Activated B cell treated with CpG ODN at 0.5 μM for 24 hours (primary cell): ENCODE results near the gene ECI1. TPM values are rescaled to one million over a fixed set of nuclear protein-coding genes. Genes with fewer than 3 reads are reported as not detected.

Experiments
- ATAC-seq: fragments of 200-7000 bp; cut with Tn5 transposase; one replicate; pipeline ENCODE4 v1.10.0; 2021; ENCODE audit warnings: low read depth, mild to moderate bottlenecking, moderate library complexity
- CTCF ChIA-PET: fragments of 350-600 bp; sonication (Branson Sonifier 250); formaldehyde crosslinking; loops from one replicate; lab custom pipeline; 2021; ENCODE audit warnings: antibody characterized with exemption; lab: Charles Lee
- POLR2A ChIA-PET: fragments of 350-600 bp; sonication (Branson Sonifier 250); formaldehyde crosslinking; loops from one replicate; lab custom pipeline; 2021; ENCODE audit warnings: antibody characterized with exemption; lab: Charles Lee
- DNase-seq: peaks from one replicate; pipeline ENCODE4 v3.0.0; 2022
- H3K27ac Mint-ChIP-seq: one replicate; pipeline ENCODE4 v1.8.0; 2020; ENCODE audit warnings: mixed read lengths
- H3K27me3 Mint-ChIP-seq: one replicate; pipeline ENCODE4 v1.8.0; 2021; ENCODE audit warnings: mixed read lengths
- H3K36me3 Mint-ChIP-seq: one replicate; pipeline ENCODE4 v1.8.0; 2021; ENCODE audit warnings: low read depth, mixed read lengths
- H3K4me1 Mint-ChIP-seq: one replicate; pipeline ENCODE4 v1.8.0; 2021; ENCODE audit warnings: mixed read lengths
- H3K4me3 Mint-ChIP-seq: one replicate; pipeline ENCODE4 v1.8.0; 2020; ENCODE audit warnings: mild to moderate bottlenecking, mixed read lengths
- H3K9me3 Mint-ChIP-seq: one replicate; pipeline ENCODE4 v1.8.0; 2020; ENCODE audit warnings: mixed read lengths
- intact Hi-C: fragments of 100-400 bp; cut with micrococcal nuclease; formaldehyde crosslinking; loops from one replicate; pipeline ENCODE4 v1.15.1; 2024
- total RNA-seq: library from RNA; stranded (reverse); gene quantifications from 2 replicates; pipeline ENCODE4 v1.2.3, GENCODE V29; 2022
- TF ChIP-seq, protein P1 (sequence below): fragments of 200-600 bp; IDR thresholded peaks from one replicate; pipeline ENCODE4 v1.8.0; 2022; ENCODE audit warnings: antibody characterized with exemption, mild to moderate bottlenecking

The ECI1 gene
- total RNA-seq, 1 donor from 2014 or later = 38.1 TPM

DNA sequence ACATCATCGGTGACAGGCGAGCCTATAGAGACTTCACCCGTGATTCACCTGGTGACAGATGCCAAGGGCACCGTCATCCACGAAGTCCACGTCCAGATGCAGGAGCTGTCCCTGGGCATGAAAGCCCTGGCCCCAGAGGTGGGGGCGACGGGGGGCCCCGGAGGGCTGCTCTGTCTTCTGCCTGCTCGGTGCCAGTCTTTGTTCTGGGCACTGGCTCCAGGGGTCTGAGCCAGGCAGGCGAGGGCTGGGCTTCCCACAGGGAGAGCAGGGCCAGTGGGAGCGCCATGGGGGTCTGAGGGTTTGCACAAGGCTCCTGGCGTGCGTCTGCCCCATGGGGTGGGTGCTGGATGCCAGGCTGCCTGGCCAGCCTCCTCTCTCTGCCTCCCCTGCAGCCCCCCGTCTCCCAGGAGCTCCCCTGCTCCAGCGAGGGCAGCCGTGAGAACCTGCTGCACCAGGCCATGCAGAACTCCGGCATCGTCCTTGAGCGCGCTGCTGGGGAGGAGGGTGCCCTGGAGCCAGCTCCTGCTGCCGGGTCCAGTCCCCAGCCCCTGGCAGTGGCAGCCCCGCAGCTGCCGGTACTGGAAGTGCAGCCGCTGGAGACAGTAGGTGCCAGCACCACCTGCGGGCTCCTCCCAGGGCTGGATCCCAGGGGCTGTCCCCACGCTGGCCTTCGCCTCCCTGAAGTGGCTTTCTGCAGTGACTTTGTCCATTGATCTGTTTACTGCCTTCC lies 18.2 kb downstream of the ECI1 start:
- DNase-seq (no peak), ATAC-seq (no peak)
- ChIA-PET CTCF (no interaction called here), POLR2A (no interaction called here)
- H3K9me3 Mint-ChIP-seq = no peaks in the 10 kb centered on the region
- TF ChIP-seq, protein P1, sequence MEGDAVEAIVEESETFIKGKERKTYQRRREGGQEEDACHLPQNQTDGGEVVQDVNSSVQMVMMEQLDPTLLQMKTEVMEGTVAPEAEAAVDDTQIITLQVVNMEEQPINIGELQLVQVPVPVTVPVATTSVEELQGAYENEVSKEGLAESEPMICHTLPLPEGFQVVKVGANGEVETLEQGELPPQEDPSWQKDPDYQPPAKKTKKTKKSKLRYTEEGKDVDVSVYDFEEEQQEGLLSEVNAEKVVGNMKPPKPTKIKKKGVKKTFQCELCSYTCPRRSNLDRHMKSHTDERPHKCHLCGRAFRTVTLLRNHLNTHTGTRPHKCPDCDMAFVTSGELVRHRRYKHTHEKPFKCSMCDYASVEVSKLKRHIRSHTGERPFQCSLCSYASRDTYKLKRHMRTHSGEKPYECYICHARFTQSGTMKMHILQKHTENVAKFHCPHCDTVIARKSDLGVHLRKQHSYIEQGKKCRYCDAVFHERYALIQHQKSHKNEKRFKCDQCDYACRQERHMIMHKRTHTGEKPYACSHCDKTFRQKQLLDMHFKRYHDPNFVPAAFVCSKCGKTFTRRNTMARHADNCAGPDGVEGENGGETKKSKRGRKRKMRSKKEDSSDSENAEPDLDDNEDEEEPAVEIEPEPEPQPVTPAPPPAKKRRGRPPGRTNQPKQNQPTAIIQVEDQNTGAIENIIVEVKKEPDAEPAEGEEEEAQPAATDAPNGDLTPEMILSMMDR = no peak
- no peak overlapping the region for H3K27ac Mint-ChIP-seq
- H3K4me3 Mint-ChIP-seq = no peak overlapping the region
- no peaks in the 10 kb centered on the region for H3K4me1 Mint-ChIP-seq
- H3K36me3 Mint-ChIP-seq = peaks cover 42% of the 10 kb centered on the region
- intact Hi-C loops = no loop called here
- peaks cover 2% of the 10 kb centered on the region for H3K27me3 Mint-ChIP-seq

DNA sequence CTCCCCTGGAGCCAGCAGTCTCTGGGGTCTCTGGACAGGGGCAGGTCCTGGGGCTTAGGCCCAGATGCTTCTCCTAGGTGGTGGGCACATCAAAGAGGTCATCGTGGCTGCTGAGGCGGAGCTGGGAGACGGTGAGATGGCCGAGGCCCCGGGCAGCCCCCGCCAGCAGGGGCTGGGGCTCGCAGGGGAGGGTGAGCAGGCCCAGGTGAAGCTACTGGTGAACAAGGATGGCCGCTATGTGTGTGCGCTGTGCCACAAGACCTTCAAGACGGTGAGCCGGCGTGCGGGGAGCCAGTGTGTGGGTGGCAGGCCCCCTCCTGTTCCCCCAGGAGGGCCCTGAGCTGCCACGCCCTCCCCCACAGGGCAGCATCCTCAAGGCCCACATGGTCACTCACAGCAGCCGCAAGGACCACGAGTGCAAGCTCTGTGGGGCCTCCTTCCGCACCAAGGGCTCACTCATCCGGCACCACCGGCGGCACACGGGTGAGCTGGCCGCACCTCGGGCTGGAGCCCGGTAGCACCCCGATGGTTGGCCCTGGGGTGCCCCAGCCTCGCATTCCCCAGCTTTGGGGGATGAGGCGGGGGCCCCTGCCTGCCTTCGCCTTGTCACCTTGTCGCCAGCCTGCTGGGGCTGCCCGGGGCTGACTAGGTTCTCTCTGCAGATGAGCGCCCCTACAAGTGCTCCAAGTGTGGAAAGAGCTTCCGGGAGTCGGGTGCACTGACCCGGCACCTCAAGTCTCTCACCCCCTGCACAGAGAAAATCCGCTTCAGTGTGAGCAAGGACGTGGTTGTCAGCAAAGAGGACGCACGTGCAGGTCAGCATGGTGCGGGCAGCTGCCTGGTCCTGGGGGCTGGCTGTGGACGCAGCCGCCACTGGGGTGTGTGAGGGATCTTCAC lies 19.0 kb downstream of the ECI1 start:
- POLR2A ChIA-PET = interaction anchor here (0.5 to 0.9 kb wide), 2 partner anchors 36 to 254 kb away, joined by 3 read pairs; no protein-coding TSS in a partner anchor
- Mint-ChIP-seq H3K4me3 (no peak overlapping the region), H3K4me1 (no peaks in the 10 kb centered on the region), H3K27ac (no peak overlapping the region), H3K36me3 (peaks cover 47% of the 10 kb centered on the region), H3K9me3 (no peaks in the 10 kb centered on the region), H3K27me3 (peaks cover 2% of the 10 kb centered on the region)
- CTCF ChIA-PET = no interaction called here
- no peak for ATAC-seq
- TF ChIP-seq, protein P1 = no peak
- intact Hi-C loops = no loop called here
- DNase-seq = no peak

DNA sequence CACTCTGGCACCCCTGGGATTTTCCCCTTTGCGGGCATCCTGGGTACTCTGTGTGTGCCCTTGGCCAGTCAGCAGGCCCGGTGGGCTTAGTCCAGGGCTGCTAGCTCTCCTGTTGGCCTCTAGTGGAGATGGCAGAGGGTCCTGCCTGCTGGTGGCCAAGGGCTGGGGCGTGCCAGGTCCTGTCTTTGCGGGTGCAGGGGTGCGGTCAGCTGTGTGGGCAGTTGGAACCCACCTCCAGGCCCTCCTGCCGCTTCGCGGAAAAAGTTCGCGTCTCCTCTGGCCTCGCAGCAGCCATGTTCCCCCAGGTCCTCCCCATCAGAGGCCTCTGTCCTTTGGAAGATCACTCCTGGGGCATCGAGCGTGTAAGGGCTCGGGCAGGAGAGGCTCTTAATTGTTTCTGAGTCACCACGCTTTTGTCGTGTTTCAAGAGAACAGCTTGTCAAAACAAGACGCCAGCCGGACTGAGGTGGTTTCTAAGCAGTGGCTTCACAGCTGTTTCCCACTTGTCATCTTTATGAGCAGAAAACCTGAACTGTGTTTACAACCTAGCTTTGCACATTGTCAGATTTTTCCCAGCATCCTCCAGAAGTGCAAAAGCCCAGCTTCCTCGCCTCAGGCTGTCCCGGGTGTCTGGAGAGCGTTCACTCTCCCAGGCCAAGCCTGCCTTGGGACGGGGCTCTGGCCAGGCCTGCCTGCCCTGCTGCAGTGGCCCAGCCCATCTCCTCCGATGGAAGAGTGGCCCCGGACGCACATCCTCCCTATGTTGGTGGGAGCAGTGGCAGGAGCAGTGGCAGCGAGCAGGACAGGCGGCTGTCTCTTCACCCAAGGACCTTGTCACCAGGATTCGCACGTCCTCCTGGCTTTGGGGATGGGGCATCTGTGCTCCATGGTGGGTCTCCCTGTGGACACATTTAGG lies 20.1 kb downstream of the ECI1 start:
- TF ChIP-seq, protein P1 = no peak
- H3K27ac Mint-ChIP-seq = no peak overlapping the region
- peaks cover 2% of the 10 kb centered on the region for H3K4me1 Mint-ChIP-seq
- DNase-seq (no peak), ATAC-seq (no peak)
- H3K27me3 Mint-ChIP-seq = peaks cover 2% of the 10 kb centered on the region
- no peak overlapping the region for H3K4me3 Mint-ChIP-seq
- ChIA-PET POLR2A (interaction anchor here (0.5 to 0.9 kb wide), 2 partner anchors 37 to 255 kb away, joined by 3 read pairs; no protein-coding TSS in a partner anchor), CTCF (no interaction called here)
- H3K9me3 Mint-ChIP-seq = no peaks in the 10 kb centered on the region
- intact Hi-C loops = no loop called here
- H3K36me3 Mint-ChIP-seq = peaks cover 52% of the 10 kb centered on the region

DNA sequence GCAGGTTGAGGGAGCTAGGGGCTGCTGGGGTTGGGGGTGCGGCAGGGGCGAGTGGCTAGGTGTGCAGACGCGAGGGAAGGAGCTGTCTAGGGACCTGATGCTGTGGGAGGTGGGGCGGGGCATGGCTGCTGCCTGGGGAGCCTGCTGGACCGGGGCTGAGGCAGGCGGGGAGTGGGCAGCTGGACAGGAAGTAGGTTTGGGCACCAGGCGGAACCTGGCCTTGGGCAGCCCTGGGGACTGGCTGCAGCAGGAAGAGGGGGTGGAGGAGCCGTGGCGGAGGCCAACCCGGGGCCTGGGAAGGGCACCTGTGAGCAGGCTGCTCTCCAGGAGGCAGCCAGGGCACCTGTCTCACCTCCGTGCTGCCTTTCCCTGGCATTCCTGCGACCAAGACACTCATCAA lies 21.0 kb downstream of the ECI1 start:
- H3K27ac Mint-ChIP-seq = no peak overlapping the region
- DNase-seq (no peak), ATAC-seq (no peak)
- no peak overlapping the region for H3K4me3 Mint-ChIP-seq
- intact Hi-C loops = no loop called here
- no peaks in the 10 kb centered on the region for H3K9me3 Mint-ChIP-seq
- peaks cover 7% of the 10 kb centered on the region for H3K4me1 Mint-ChIP-seq
- peaks cover under 1% of the 10 kb centered on the region for H3K27me3 Mint-ChIP-seq
- TF ChIP-seq, protein P1 = no peak
- CTCF ChIA-PET = no interaction called here
- POLR2A ChIA-PET = interaction anchor here (0.5 kb wide), 1 partner anchor 88 kb away, joined by 3 read pairs; no protein-coding TSS in a partner anchor
- H3K36me3 Mint-ChIP-seq = peaks cover 52% of the 10 kb centered on the region
